PFSK-1 (cell line): ENCODE measurements around the gene RARRES1.

ENCODE experiments used
- POLR2AphosphoS5 ChIP-seq: IDR thresholded peaks from 2 replicates; pipeline ENCODE4 v1.6.1; 2012; ENCODE audit warnings: low read depth, mild to moderate bottlenecking, control low read depth, low read length, moderate library complexity
- REST ChIP-seq, 2 experiments: IDR thresholded peaks; 2 replicates each; pipeline versions ENCODE4 v1.6.1 to v1.8.0; 2011 to 2012; ENCODE audit warnings: low read depth in 2 of 2, low read length in 2 of 2, control low read depth in 1 of 2, inconsistent platforms in 1 of 2, mild to moderate bottlenecking in 1 of 2, moderate library complexity in 1 of 2; ENCODE audit not compliant: insufficient read depth in 1 of 2
- TAF1 ChIP-seq: IDR thresholded peaks from 2 replicates; pipeline ENCODE4 v1.6.1; 2012; ENCODE audit warnings: low read length, control low read depth, borderline replicate concordance; ENCODE audit not compliant: insufficient read depth

- TF ChIP-seq POLR2AphosphoS5 (no peak), TAF1 (no peak), REST (IDR thresholded peaks at IDR 0.05; ENCODE audit: insufficient read depth in 1 of 2, low read depth in 2 of 2, low read length in 2 of 2) (no peak)
Observed at GRCh38 chr3:158679547-158680000, 52.7 kb downstream of the RARRES1 start.
